Fibroblast of villous mesenchyme (primary cell): ENCODE results near the gene FAM187B. TPM values are rescaled to one million over a fixed set of nuclear protein-coding genes. Genes with fewer than 3 reads are reported as not detected.

ENCODE experiments used
- DNase-seq: peaks from one replicate; pipeline ENCODE4 v3.0.0-alpha.2; 2010; ENCODE audit warnings: low read depth
- H3K4me3 ChIP-seq: 2 replicates; pipeline ENCODE4 v1.5.1; 2011; ENCODE audit warnings: low read depth, mild to moderate bottlenecking, low read length
- CTCF ChIP-seq: IDR thresholded peaks from 2 replicates; pipeline ENCODE4 v1.5.1; 2012; ENCODE audit warnings: low read depth, mild to moderate bottlenecking, low read length; ENCODE audit not compliant: insufficient read depth
- total RNA-seq: library from RNA; depleted of rRNA; stranded (reverse); fragments of >200 nt; gene quantifications from 2 replicates; pipeline ENCODE4 v1.2.3, GENCODE V29; 2012

The FAM187B gene
- total RNA-seq, 1 donor: not detected

DNA sequence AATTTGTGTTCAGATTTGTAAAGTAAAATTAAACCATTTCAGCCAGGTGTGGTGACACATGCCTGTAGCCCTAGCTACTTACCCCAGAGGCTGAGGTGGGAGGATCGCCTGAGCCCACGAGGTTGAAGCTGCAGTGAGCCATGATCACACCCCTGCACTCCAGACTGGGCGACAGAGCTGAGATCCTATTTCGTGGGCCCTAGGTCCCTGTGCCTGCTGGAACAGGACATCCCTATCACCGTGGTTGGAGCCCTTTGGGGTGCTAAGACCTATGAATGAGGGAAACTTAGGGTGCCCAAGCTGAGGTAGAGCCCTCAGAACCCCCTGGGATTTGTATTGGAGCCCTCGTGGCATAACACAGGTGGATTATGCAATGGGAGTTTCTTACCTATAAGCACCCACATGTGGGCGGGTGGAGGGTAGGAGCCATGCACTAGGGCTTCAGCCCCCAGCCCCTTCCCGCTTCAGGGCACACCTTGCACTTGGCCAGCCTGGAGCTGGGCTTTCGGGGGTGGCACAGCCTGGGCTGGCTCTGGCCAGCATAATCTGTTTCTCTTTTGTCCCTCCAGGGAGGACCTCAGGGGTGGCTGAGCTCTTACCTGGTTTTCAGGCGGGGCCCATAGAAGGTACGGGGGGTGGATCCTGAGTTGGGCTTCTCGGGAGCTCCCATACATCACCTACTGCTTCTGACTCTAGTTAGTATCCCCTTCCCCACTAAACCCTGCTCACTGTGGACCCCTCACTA lies 33.0 kb upstream of the FAM187B start:
- H3K4me3 ChIP-seq: no peak overlapping the region
- DNase-seq: no peak
- no peak for TF ChIP-seq CTCF

DNA sequence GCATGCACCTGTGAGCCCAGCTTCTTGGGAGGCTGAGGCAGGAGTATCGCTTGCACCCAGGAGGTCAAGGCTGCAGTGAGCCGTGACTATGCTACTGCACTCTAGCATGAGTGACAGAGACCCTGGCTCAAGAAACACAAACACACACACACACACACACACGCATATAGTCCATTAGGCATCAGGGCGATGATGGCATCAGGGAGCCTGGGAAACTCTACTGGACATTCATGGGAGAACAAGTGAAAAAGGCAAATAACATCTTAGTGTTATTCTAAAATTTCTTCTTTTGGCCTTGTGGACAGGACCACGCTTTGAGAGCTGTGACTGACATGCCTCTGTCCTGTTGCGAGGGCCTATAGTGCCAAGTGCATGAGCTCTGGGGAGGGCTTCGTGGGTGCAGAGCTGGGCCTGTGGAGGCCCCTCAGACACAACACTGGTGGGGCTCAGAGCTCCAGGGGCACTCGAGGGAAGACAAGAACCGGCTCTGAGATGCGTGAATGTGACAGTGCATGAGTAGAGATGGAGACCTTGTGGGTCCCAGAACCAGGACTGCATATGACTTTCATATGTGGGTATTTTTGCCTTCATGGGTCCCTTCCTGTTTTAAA lies 32.3 kb upstream of the FAM187B start:
- DNase-seq: no peak
- H3K4me3 ChIP-seq: no peak overlapping the region
- no peak for TF ChIP-seq CTCF

GRCh38 chr19:35257113-35257461 lies 28.5 kb upstream of the FAM187B start:
- DNase-seq: no peak
- H3K4me3 ChIP-seq: no peak overlapping the region
- no peak for TF ChIP-seq CTCF

GRCh38 chr19:35256566-35256965 lies 28.0 kb upstream of the FAM187B start:
- no peak for DNase-seq
- TF ChIP-seq CTCF: no peak
- no peak overlapping the region for H3K4me3 ChIP-seq

DNA sequence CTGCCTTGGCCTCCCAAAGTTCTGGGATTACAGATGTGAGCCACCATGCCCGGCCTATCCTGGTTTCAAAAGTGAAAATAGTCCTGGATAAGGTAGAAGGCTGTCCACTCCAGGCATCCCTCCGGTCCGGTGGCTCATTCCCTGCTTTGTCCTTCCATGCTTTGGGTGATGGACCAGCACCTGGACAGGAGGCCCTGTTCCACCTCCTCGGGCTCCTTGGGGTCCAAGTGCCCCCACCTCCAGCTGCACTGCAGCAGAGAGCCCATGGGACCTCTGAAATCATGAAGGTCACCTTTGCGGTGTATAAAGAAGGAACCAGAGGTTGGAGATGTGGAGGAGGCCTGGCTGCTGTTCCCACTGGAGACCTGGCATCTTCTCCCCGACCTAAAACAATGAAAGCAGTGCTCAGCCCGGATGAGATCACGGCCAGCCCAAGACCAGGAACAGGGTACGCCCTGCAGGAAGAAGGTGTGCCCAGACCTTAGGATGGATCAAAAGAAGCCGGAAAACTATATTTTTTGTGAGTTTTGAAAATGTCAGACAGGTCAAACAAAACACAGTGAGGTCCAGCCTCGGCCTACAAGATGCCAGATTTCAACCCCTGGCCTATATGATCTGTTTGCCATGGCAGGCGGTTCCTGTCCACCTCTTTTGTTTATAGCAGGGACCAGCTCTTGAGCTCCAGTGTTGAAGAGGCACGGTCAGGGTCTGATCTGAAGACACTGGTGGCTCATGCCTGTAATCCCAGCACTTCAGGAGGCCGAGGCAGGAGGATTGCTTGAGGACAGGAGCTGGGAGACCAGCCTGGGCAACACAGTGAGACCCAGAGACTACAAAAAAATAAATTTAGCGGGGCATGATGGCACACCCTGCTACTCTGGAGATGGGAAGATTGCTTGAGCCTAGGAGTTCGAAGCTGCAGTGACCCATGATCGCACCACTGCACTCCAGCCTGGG lies 26.1 kb upstream of the FAM187B start:
- TF ChIP-seq CTCF: no peak
- DNase-seq: no peak
- H3K4me3 ChIP-seq: no peak overlapping the region

- no peak for DNase-seq
- H3K4me3 ChIP-seq: no peak overlapping the region
- no peak for TF ChIP-seq CTCF
These were observed 25.1 kb upstream of the FAM187B start for GRCh38 chr19:35253316-35254286.
